ENCODE data around the gene DTX4.

The DTX4 gene

DNA sequence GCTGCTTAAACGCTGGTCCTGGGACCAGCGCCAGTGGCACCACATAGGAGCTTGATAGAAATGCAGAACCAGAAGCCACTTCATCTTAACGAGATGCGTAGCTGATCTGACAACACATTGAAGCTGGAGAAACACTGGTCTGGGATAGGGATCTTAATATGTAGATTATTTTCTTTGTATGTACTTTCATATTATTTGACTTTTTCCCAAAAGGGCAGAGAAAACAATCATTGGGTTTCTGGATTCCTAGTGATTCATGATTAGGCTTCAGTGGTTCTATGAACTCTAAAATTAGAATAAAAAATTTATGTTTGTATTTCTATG lies 28.5 kb downstream of the DTX4 start:
- TF ChIP-seq, protein P1, sequence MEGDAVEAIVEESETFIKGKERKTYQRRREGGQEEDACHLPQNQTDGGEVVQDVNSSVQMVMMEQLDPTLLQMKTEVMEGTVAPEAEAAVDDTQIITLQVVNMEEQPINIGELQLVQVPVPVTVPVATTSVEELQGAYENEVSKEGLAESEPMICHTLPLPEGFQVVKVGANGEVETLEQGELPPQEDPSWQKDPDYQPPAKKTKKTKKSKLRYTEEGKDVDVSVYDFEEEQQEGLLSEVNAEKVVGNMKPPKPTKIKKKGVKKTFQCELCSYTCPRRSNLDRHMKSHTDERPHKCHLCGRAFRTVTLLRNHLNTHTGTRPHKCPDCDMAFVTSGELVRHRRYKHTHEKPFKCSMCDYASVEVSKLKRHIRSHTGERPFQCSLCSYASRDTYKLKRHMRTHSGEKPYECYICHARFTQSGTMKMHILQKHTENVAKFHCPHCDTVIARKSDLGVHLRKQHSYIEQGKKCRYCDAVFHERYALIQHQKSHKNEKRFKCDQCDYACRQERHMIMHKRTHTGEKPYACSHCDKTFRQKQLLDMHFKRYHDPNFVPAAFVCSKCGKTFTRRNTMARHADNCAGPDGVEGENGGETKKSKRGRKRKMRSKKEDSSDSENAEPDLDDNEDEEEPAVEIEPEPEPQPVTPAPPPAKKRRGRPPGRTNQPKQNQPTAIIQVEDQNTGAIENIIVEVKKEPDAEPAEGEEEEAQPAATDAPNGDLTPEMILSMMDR (IDR thresholded peaks at IDR 0.05; ENCODE audit: low read depth, low read length), result no peak
- Histone ChIP-seq H3K4me3 (ENCODE audit: low read depth, low read length) (no peak overlapping the region), H3K4me1 (no peaks in the 10 kb centered on the region), H3K9me3 (no peaks in the 10 kb centered on the region), H3K36me3 (no peaks in the 10 kb centered on the region), H3K27me3 (no peaks in the 10 kb centered on the region)
- DNase-seq, result no peak

DNA sequence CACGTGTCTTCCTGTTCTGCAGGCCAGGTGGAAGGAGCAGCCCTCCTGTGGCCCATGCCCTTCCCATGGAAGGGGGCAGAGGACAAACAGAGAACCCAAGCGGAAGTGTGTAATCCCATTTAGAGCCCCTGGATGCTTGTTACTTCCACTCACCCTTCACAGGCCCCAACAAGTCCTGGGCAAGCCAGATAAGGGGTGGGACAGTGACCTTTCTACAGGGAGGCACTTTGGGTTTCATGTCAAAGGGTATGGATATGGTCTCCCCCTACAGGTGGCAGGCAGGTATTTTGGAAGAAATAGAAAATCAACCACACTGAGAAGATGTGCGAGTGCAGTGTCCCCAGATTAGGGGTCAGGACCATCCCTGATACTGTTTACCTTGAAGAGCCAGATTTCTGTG lies 29.4 kb downstream of the DTX4 start:
- no peak for DNase-seq
- Histone ChIP-seq H3K4me1 (no peaks in the 10 kb centered on the region), H3K4me3 (ENCODE audit: low read depth, low read length) (no peak overlapping the region), H3K36me3 (no peaks in the 10 kb centered on the region), H3K27me3 (no peaks in the 10 kb centered on the region), H3K9me3 (no peaks in the 10 kb centered on the region)
- TF ChIP-seq, protein P1 (IDR thresholded peaks at IDR 0.05; ENCODE audit: low read depth, low read length), result no peak

DNA sequence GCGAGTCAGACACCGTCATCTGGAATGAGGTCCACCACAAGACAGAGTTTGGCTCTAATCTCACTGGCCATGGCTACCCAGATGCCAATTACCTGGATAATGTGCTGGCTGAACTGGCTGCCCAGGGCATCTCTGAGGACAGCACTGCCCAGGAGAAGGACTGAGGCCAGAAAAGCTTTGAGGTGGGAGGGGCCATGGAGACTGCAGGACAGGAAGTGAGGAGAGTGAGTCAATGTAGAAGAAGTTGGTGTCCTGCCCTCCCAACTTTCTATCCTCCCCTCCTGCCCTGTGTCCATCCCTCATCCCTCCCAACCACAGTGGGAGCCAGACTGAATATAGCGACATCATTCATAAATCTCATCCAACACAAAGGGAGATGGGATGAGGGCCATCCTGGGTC lies 32.8 kb downstream of the DTX4 start:
- DNase-seq, result no peak

DNA sequence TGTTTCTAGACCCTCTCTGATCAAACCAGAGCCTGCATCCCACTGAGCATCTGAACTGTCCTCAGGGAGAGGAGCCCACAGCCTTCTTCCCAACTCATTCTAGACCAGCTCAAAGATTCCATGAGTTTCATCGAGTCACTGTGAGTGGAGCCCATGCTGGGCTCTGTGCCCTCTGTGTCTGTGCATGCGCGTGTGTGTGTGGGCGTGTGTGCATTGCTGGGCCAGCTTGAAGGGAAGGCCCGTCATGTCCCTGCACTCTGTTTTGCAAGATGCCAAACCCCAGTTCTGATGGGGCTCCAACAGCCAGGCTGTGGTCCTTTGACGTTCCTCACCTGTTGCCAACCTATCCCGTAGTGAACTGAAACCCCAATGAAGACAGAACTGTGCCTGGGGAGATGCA lies 33.7 kb downstream of the DTX4 start:
- Histone ChIP-seq H3K27me3 (no peaks in the 10 kb centered on the region), H3K4me1 (no peaks in the 10 kb centered on the region), H3K9me3 (no peaks in the 10 kb centered on the region), H3K36me3 (no peaks in the 10 kb centered on the region), H3K4me3 (ENCODE audit: low read depth, low read length) (no peak overlapping the region)
- TF ChIP-seq, protein P1 (IDR thresholded peaks at IDR 0.05; ENCODE audit: low read depth, low read length), result no peak
- no peak for DNase-seq

More for the DNA sequence above, 32.8 kb downstream of the DTX4 start:
- H3K36me3 ChIP-seq, result no peaks in the 10 kb centered on the region
- TF ChIP-seq, protein P1 (IDR thresholded peaks at IDR 0.05; ENCODE audit: low read depth, low read length), result no peak
- H3K9me3 ChIP-seq, result no peaks in the 10 kb centered on the region
- no peak overlapping the region for H3K4me3 ChIP-seq (ENCODE audit: low read depth, low read length)
- no peaks in the 10 kb centered on the region for H3K27me3 ChIP-seq
- no peaks in the 10 kb centered on the region for H3K4me1 ChIP-seq

DNA sequence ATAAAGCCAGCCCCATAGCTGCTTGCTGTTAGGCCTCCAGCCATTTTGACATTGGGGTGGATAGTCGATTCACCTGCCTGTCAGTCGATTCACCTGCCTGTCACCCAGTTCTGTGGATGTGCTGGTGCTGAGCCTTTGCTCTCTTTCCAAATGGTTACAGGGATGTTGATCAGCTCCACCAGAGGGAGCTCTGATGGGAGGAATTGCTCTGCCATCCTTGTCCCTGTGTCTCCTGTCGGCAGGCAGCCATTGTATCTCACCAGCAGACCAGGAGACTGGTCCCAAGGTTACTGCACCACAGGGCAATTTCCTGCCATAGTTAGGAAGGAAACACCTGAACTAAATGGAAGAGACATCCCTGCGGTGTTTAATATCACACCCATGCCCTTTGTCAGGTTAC lies 34.7 kb downstream of the DTX4 start:
- TF ChIP-seq, protein P1 (IDR thresholded peaks at IDR 0.05; ENCODE audit: low read depth, low read length), result peak; percentile 58
- Histone ChIP-seq H3K4me1 (no peaks in the 10 kb centered on the region), H3K4me3 (ENCODE audit: low read depth, low read length) (no peak overlapping the region), H3K36me3 (no peaks in the 10 kb centered on the region), H3K9me3 (no peaks in the 10 kb centered on the region), H3K27me3 (no peaks in the 10 kb centered on the region)
- DNase-seq, result peak; percentile 31

DNA sequence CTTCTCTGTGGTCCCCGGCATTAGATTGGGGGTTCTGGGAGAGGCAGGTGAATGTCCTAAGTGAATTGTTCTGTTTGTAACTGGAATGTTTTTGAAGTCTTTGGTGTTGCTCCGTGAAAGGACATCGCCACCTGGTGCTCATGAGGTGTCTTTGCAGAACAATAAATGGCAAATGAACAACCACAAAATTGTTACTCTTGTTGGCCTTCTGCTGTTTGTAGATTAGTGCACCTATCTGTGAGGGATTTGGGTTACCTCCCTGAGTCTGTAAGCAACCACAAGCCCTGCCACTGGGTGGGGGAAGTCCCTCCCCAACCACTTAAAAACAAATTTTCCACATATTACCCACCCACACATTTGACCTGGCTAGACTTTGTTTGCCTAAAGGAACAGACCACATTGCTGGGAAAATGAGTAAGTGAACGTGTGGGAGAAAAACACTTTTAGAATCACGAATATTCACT lies 36.1 kb downstream of the DTX4 start:
- no peaks in the 10 kb centered on the region for H3K36me3 ChIP-seq
- TF ChIP-seq, protein P1 (IDR thresholded peaks at IDR 0.05; ENCODE audit: low read depth, low read length), result peak; percentile 54
- no peaks in the 10 kb centered on the region for H3K9me3 ChIP-seq
- DNase-seq, result no peak
- H3K4me1 ChIP-seq, result no peaks in the 10 kb centered on the region
- H3K4me3 ChIP-seq (ENCODE audit: low read depth, low read length), result no peak overlapping the region
- no peaks in the 10 kb centered on the region for H3K27me3 ChIP-seq
